ENCODE measurements around the gene EIF4E1B. TPM values are rescaled to one million over a fixed set of nuclear protein-coding genes. Genes with fewer than 3 reads are reported as not detected.

Gene EIF4E1B
- total and polyA plus RNA-seq, 2 experiments from 2014 or later: not detected

DNA sequence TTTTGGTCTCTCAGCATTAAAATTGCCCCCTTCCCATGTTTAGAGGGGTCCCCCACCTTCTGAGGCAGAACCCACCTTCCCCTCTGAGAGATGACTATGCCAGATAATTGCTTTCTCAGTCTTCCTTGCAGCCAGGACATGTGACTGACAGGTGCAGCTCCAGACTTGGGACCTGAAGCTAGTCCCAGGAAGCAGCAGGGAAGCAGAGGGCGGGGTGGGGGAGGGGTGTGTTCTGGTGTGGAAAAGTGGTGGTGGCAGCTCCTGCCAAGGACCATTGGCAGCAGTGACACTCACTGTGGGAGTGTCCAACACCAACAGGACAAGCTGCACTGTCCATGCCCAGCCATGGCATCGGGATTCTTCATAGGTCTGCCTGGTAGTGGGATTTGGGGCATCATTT lies 2.3 kb downstream of the EIF4E1B start:
- no peak overlapping the region for H3K4me2 ChIP-seq (ENCODE audit: unreplicated experiment)
- no peaks in the 10 kb centered on the region for H3F3A ChIP-seq (ENCODE audit: insufficient read depth)
- no peak for TF ChIP-seq EZH2phosphoT487 (IDR thresholded peaks at IDR 0.05; ENCODE audit: insufficient read depth, low read depth)
- no peak for TF ChIP-seq EZH2 (IDR thresholded peaks at IDR 0.05; ENCODE audit: insufficient read depth, poor library complexity, severe bottlenecking)
- no peaks in the 10 kb centered on the region for H3K79me2 ChIP-seq (ENCODE audit: insufficient read depth)
- no peak overlapping the region for H2AFZ ChIP-seq
- WGBS, 2 experiments (ENCODE audit: low coverage in 1 of 2, low lambda C conversion rate in 2 of 2, missing lambda C conversion rate in 2 of 2): 41 to 70% methylated on average over 2 of the region's 2 CpGs
- no peak overlapping the region for H3K27ac ChIP-seq
- in situ Hi-C loops (cut with MboI): no loop called here
- H3K9ac ChIP-seq: no peak overlapping the region
- no peaks in the 10 kb centered on the region for H4K20me1 ChIP-seq (ENCODE audit: insufficient read depth)
- no peak overlapping the region for H3K4me3 ChIP-seq
- no peaks in the 10 kb centered on the region for H3K36me3 ChIP-seq (ENCODE audit: low read depth)
- DNase-seq: no peak
- no peaks in the 10 kb centered on the region for H3K9me2 ChIP-seq (ENCODE audit: insufficient read depth)
- H3K27me3 ChIP-seq (replicated peaks; ENCODE audit: insufficient read depth): peaks cover 58% of the 10 kb centered on the region
- H3K4me1 ChIP-seq (ENCODE audit: insufficient read depth): no peaks in the 10 kb centered on the region
- no peaks in the 10 kb centered on the region for H3K9me3 ChIP-seq (ENCODE audit: low read depth)

- Histone ChIP-seq H3K9me3 (ENCODE audit: low read depth) (no peaks in the 10 kb centered on the region), H3K27me3 (replicated peaks; ENCODE audit: insufficient read depth) (peaks cover 65% of the 10 kb centered on the region), H3K79me2 (ENCODE audit: insufficient read depth) (no peaks in the 10 kb centered on the region), H3F3A (ENCODE audit: insufficient read depth) (no peaks in the 10 kb centered on the region), H2AFZ (no peak overlapping the region), H3K9ac (no peak overlapping the region), H3K36me3 (ENCODE audit: low read depth) (no peaks in the 10 kb centered on the region), H3K27ac (no peak overlapping the region), H3K4me2 (ENCODE audit: unreplicated experiment) (no peak overlapping the region), H4K20me1 (ENCODE audit: insufficient read depth) (no peaks in the 10 kb centered on the region), H3K9me2 (ENCODE audit: insufficient read depth) (no peaks in the 10 kb centered on the region), H3K4me3 (no peak overlapping the region), H3K4me1 (ENCODE audit: insufficient read depth) (no peaks in the 10 kb centered on the region)
- in situ Hi-C loops (cut with MboI): no loop called here
- 7 to 8% methylated on average over 6 of the region's 6 CpGs for WGBS, 2 experiments (ENCODE audit: low coverage in 1 of 2, low lambda C conversion rate in 2 of 2, missing lambda C conversion rate in 2 of 2)
- DNase-seq: no peak
- no peak for TF ChIP-seq EZH2 (IDR thresholded peaks at IDR 0.05; ENCODE audit: insufficient read depth, poor library complexity, severe bottlenecking)
- TF ChIP-seq EZH2phosphoT487 (IDR thresholded peaks at IDR 0.05; ENCODE audit: insufficient read depth, low read depth): no peak
Measured at GRCh38 chr5:176633598-176633997, 3.1 kb downstream of the EIF4E1B start.

DNA sequence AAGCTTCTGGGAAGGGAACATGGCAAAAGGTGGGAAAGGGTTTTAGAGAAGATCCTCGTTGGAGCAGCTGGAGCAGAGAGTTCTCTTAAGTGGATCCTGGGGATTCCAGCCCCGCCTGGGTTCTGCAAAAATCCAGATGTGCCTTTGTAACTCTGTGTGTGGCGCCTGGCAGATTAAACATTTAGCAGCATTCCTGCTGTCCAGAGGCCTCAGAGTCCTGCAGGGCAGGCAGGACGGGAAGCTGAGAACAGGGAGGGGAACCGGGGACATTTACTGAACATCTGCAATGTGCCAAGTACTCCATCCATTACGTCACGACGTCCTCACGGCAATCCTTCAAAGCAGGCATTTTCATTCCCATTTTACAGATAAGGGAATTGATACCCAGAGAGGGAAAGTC lies 6.0 kb downstream of the EIF4E1B start:
- no peak overlapping the region for H2AFZ ChIP-seq

GRCh38 chr5:176637556-176637955 lies 7.1 kb downstream of the EIF4E1B start:
- H3K79me2 ChIP-seq (ENCODE audit: insufficient read depth): no peaks in the 10 kb centered on the region
- in situ Hi-C loops (cut with MboI): no loop called here
- H4K20me1 ChIP-seq (ENCODE audit: insufficient read depth): no peaks in the 10 kb centered on the region
- no peak overlapping the region for H3K4me3 ChIP-seq
- H2AFZ ChIP-seq: no peak overlapping the region
- H3K27ac ChIP-seq: no peak overlapping the region
- DNase-seq: no peak
- H3K9ac ChIP-seq: no peak overlapping the region
- H3K4me2 ChIP-seq (ENCODE audit: unreplicated experiment): no peak overlapping the region
- H3K36me3 ChIP-seq (ENCODE audit: low read depth): no peaks in the 10 kb centered on the region
- H3K9me3 ChIP-seq (ENCODE audit: low read depth): no peaks in the 10 kb centered on the region
- peaks cover 32% of the 10 kb centered on the region for H3K27me3 ChIP-seq (replicated peaks; ENCODE audit: insufficient read depth)
- no peaks in the 10 kb centered on the region for H3K4me1 ChIP-seq (ENCODE audit: insufficient read depth)
- WGBS, 2 experiments (ENCODE audit: low coverage in 1 of 2, low lambda C conversion rate in 2 of 2, missing lambda C conversion rate in 2 of 2): 53 to 61% methylated on average over 4 of the region's 4 CpGs
- TF ChIP-seq EZH2phosphoT487 (IDR thresholded peaks at IDR 0.05; ENCODE audit: insufficient read depth, low read depth): no peak
- no peak for TF ChIP-seq EZH2 (IDR thresholded peaks at IDR 0.05; ENCODE audit: insufficient read depth, poor library complexity, severe bottlenecking)
- no peaks in the 10 kb centered on the region for H3K9me2 ChIP-seq (ENCODE audit: insufficient read depth)
- H3F3A ChIP-seq (ENCODE audit: insufficient read depth): no peaks in the 10 kb centered on the region

More for the DNA sequence above, 6.0 kb downstream of the EIF4E1B start:
- Histone ChIP-seq H3K27me3 (replicated peaks; ENCODE audit: insufficient read depth) (peaks cover 43% of the 10 kb centered on the region), H3K9ac (no peak overlapping the region), H4K20me1 (ENCODE audit: insufficient read depth) (no peaks in the 10 kb centered on the region), H3K4me2 (ENCODE audit: unreplicated experiment) (no peak overlapping the region), H3K27ac (no peak overlapping the region), H3K4me1 (ENCODE audit: insufficient read depth) (no peaks in the 10 kb centered on the region), H3K36me3 (ENCODE audit: low read depth) (no peaks in the 10 kb centered on the region), H3K9me2 (ENCODE audit: insufficient read depth) (no peaks in the 10 kb centered on the region), H3K79me2 (ENCODE audit: insufficient read depth) (no peaks in the 10 kb centered on the region), H3K4me3 (no peak overlapping the region), H3F3A (ENCODE audit: insufficient read depth) (no peaks in the 10 kb centered on the region), H3K9me3 (ENCODE audit: low read depth) (no peaks in the 10 kb centered on the region)
- DNase-seq: peak; percentile 35
- WGBS, 2 experiments (ENCODE audit: low coverage in 1 of 2, low lambda C conversion rate in 2 of 2, missing lambda C conversion rate in 2 of 2): 3 to 4% methylated on average over 9 of the region's 9 CpGs
- in situ Hi-C loops (cut with MboI): no loop called here
- no peak for TF ChIP-seq EZH2phosphoT487 (IDR thresholded peaks at IDR 0.05; ENCODE audit: insufficient read depth, low read depth)
- no peak for TF ChIP-seq EZH2 (IDR thresholded peaks at IDR 0.05; ENCODE audit: insufficient read depth, poor library complexity, severe bottlenecking)

DNA sequence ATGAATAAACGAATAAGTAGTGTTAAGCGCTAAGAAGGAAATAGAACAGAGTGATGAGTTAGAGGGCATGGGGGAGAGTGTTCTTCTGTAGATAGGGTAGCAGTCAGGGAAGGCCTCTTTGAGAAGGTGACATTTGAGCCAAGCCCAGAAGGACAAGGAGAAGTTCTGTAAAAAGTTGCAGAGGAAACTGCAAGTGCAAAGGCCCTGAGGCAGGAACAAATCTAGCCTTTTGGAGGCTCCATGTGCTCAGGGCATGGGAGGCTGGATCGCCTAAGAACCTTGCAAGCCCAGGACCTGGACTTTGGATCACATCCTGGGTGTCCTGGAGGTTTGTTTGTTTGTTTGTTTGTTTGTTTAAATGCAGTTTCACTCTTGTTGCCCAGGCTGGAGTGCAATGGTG lies 8.0 kb downstream of the EIF4E1B start:
- 82 to 86% methylated on average over 3 of the region's 3 CpGs for WGBS, 2 experiments (ENCODE audit: low coverage in 1 of 2, low lambda C conversion rate in 2 of 2, missing lambda C conversion rate in 2 of 2)
- in situ Hi-C loops (cut with MboI): no loop called here

More for the DNA sequence above, 8.0 kb downstream of the EIF4E1B start:
- no peak overlapping the region for H3K9ac ChIP-seq
- no peaks in the 10 kb centered on the region for H4K20me1 ChIP-seq (ENCODE audit: insufficient read depth)
- H3K79me2 ChIP-seq (ENCODE audit: insufficient read depth): no peaks in the 10 kb centered on the region
- TF ChIP-seq EZH2phosphoT487 (IDR thresholded peaks at IDR 0.05; ENCODE audit: insufficient read depth, low read depth) (no peak), EZH2 (IDR thresholded peaks at IDR 0.05; ENCODE audit: insufficient read depth, poor library complexity, severe bottlenecking) (no peak)
- no peak for DNase-seq
- peaks cover 26% of the 10 kb centered on the region for H3K27me3 ChIP-seq (replicated peaks; ENCODE audit: insufficient read depth)
- H3K4me1 ChIP-seq (ENCODE audit: insufficient read depth): no peaks in the 10 kb centered on the region
- H3K4me3 ChIP-seq: no peak overlapping the region
- no peak overlapping the region for H3K4me2 ChIP-seq (ENCODE audit: unreplicated experiment)
- no peaks in the 10 kb centered on the region for H3K9me3 ChIP-seq (ENCODE audit: low read depth)
- no peak overlapping the region for H2AFZ ChIP-seq
- H3K27ac ChIP-seq: no peak overlapping the region
- H3K9me2 ChIP-seq (ENCODE audit: insufficient read depth): no peaks in the 10 kb centered on the region
- no peaks in the 10 kb centered on the region for H3K36me3 ChIP-seq (ENCODE audit: low read depth)
- H3F3A ChIP-seq (ENCODE audit: insufficient read depth): no peaks in the 10 kb centered on the region

Measured in GM23248 (cell line).